ENCODE data around the gene G2E3. TPM values are rescaled to one million over a fixed set of nuclear protein-coding genes. Genes with fewer than 3 reads are reported as not detected.

G2E3 gene
- total RNA-seq (10 to 100 TPM; 29.1 to 29.5 TPM), polyA plus RNA-seq (ENCODE audit: insufficient read length in 2 of 2) (10 to 100 TPM; 19.4 to 23.5 TPM)
- long read RNA-seq, donor 1, full-length matches to known transcripts = 4 of 4 reads
- long read RNA-seq, donor 1, partial matches to known transcripts = 0 of 4 reads
- long read RNA-seq, donor 1, other reads (novel, unspliced or antisense) = 0 of 4 reads
- long read RNA-seq, donor 2 = 0 reads
- long read RNA-seq, donor 3 = 0 reads
- long read RNA-seq, donor 4, full-length matches to known transcripts = 1 of 1 reads
- long read RNA-seq, donor 4, partial matches to known transcripts = 0 of 1 reads
- long read RNA-seq, donor 4, other reads (novel, unspliced or antisense) = 0 of 1 reads

DNA sequence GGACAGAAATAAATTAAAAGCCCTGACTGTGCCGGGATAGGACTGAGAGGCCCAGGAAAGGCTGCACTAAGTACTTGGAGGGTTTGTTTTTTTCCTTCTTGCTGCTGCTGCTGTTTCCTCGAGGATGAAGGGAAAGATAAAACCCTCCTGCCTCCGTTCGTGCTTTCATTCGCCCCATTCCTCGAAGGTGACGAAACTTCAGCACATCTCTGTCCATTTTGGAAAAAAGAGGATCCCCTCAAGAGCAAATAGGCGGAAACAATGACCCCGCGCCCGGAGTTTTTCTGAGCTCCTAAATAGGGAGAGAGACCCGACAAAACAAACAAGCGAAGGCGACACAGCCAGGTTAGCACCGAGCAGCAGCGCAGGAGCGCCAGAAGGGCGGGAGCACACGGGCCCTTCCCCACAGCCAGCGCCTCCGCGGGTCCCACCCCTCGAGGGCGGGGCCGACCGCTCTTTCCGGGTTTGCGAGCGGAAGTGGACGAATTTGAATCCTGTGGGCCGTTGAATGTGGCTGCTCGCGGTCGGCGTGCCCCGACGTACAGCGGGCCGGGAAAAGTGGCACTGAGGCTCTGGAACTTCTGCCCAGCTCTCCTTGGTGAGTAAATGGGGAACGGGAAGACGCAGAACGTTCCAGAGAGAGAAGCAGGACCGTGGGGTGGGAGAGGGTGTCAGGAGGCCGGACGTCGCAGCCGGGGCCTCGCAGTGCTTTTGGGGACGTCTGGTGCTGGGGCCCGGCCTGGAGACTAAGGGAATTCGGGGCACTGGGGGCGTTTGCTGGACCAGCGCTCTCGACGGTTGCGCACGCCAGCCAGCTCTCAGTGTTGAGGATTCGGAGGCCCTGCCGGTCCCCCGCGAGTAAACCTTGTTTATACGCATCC, at the start of gene G2E3:
Gene G2E3, plus strand, starts transcription at position 484 of the 881 bp plus-strand sequence. CDS start 21,922 bp downstream, outside the sequence.
- peak within 1 kb of the TSS; percentile 97 for H3K4me3 ChIP-seq (ENCODE audit: low read depth, low read length)
- WGBS (ENCODE audit: insufficient coverage) = under 1% methylated on average over 60 of the region's 62 CpGs
- H3K36me3 ChIP-seq (ENCODE audit: control insufficient read depth, insufficient read depth, low read length) = peaks cover 3% of the 10 kb centered on the region
- DNase-seq (ENCODE audit: low read depth in 4 of 6, low spot score in 6 of 6) = peak; percentile 66 to 96 (median 81)
- no peaks in the 10 kb centered on the region for H3K4me1 ChIP-seq (ENCODE audit: control insufficient read depth, insufficient read depth, low read length)
- H3K27me3 ChIP-seq (ENCODE audit: control insufficient read depth, insufficient read depth, low read length) = no peaks in the 10 kb centered on the region
- H3K9me3 ChIP-seq (ENCODE audit: control insufficient read depth, insufficient read depth, low read length) = no peaks in the 10 kb centered on the region
- peak within 1 kb of the TSS; percentile 90 for H3K27ac ChIP-seq (ENCODE audit: low read depth, low read length)

GRCh38 chr14:30517737-30518136, 41.2 kb upstream of the G2E3 start:
- WGBS (ENCODE audit: insufficient coverage) = no CpG with 5 or more reads among the region's 2 CpGs
- no peak overlapping the region for H3K27ac ChIP-seq (ENCODE audit: low read depth, low read length)
- no peaks in the 10 kb centered on the region for H3K4me1 ChIP-seq (ENCODE audit: control insufficient read depth, insufficient read depth, low read length)
- no peaks in the 10 kb centered on the region for H3K9me3 ChIP-seq (ENCODE audit: control insufficient read depth, insufficient read depth, low read length)
- H3K4me3 ChIP-seq (ENCODE audit: low read depth, low read length) = no peak overlapping the region
- no peaks in the 10 kb centered on the region for H3K36me3 ChIP-seq (ENCODE audit: control insufficient read depth, insufficient read depth, low read length)
- DNase-seq (ENCODE audit: low read depth in 4 of 6, low spot score in 6 of 6) = no peak
- no peaks in the 10 kb centered on the region for H3K27me3 ChIP-seq (ENCODE audit: control insufficient read depth, insufficient read depth, low read length)

DNA sequence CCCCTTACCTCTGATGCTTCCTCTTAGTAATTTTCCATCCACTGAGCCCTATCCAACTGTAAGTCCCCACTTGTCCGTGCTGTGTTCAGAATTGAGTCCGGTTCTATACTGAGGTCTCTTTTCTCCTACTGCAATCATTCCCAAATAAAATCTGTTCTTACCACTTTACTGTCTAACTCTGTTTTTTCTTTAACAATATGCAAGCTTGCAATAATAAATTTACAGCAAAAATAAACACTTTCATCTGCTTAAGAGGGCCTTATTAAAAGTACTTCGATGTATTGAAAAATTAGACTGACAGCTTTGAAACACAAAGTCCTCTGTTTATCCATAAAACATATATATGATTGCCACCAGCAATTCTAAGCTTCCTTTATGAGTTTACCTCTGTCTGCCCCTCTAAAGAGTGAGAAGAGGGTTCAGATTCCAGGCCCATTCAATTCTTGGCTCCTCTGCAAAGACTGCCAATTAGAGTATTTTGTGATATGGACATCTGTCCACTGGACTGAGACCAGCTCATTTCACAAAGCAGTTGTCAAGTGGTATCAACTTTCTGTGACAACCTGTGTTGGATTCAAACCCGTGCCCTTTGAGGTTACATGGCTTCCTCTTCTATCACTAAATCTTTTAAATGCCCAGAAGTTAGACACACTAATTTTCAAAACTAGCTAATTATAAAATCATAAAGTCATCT, 39.9 kb upstream of the G2E3 start:
- H3K36me3 ChIP-seq (ENCODE audit: control insufficient read depth, insufficient read depth, low read length) = no peaks in the 10 kb centered on the region
- H3K4me1 ChIP-seq (ENCODE audit: control insufficient read depth, insufficient read depth, low read length) = no peaks in the 10 kb centered on the region
- no peaks in the 10 kb centered on the region for H3K9me3 ChIP-seq (ENCODE audit: control insufficient read depth, insufficient read depth, low read length)
- peak in 1 of 6 donors; percentile 56 for DNase-seq (ENCODE audit: low read depth in 4 of 6, low spot score in 6 of 6)
- no peak overlapping the region for H3K27ac ChIP-seq (ENCODE audit: low read depth, low read length)
- no peaks in the 10 kb centered on the region for H3K27me3 ChIP-seq (ENCODE audit: control insufficient read depth, insufficient read depth, low read length)
- H3K4me3 ChIP-seq (ENCODE audit: low read depth, low read length) = no peak overlapping the region
- WGBS (ENCODE audit: insufficient coverage) = 100% methylated on average over 2 of the region's 4 CpGs

DNA sequence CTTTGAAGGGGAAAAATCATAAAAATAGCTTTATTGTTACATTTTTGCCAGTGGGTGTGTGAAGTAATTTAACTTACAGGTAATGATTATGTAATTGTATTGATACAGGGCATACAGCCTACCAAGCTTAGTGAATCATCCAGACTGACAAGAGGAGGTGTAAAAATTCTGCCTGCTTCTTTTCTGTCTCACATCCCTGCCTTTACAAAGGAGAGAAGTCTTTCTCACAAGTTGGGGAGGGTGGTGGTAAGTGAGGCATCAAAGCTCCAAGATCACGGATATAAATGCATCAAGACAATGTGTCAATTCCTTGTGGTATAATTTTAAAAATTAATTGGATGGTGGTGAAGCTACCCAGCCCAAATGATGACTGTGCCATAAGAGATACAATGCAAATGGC, 39.0 kb upstream of the G2E3 start:
- WGBS (ENCODE audit: insufficient coverage) = no CpG with 5 or more reads among the region's 1 CpG
- no peaks in the 10 kb centered on the region for H3K36me3 ChIP-seq (ENCODE audit: control insufficient read depth, insufficient read depth, low read length)
- H3K9me3 ChIP-seq (ENCODE audit: control insufficient read depth, insufficient read depth, low read length) = no peaks in the 10 kb centered on the region
- no peaks in the 10 kb centered on the region for H3K4me1 ChIP-seq (ENCODE audit: control insufficient read depth, insufficient read depth, low read length)
- H3K27me3 ChIP-seq (ENCODE audit: control insufficient read depth, insufficient read depth, low read length) = no peaks in the 10 kb centered on the region
- no peak overlapping the region for H3K27ac ChIP-seq (ENCODE audit: low read depth, low read length)
- H3K4me3 ChIP-seq (ENCODE audit: low read depth, low read length) = no peak overlapping the region
- peak in 1 of 6 donors; percentile 50 for DNase-seq (ENCODE audit: low read depth in 4 of 6, low spot score in 6 of 6)

- Histone ChIP-seq H3K9me3 (ENCODE audit: control insufficient read depth, insufficient read depth, low read length) (no peaks in the 10 kb centered on the region), H3K27me3 (ENCODE audit: control insufficient read depth, insufficient read depth, low read length) (no peaks in the 10 kb centered on the region), H3K4me1 (ENCODE audit: control insufficient read depth, insufficient read depth, low read length) (no peaks in the 10 kb centered on the region), H3K36me3 (ENCODE audit: control insufficient read depth, insufficient read depth, low read length) (no peaks in the 10 kb centered on the region), H3K27ac (ENCODE audit: low read depth, low read length) (no peak overlapping the region), H3K4me3 (ENCODE audit: low read depth, low read length) (no peak overlapping the region)
- no CpG with 5 or more reads among the region's 2 CpGs for WGBS (ENCODE audit: insufficient coverage)
- DNase-seq (ENCODE audit: low read depth in 4 of 6, low spot score in 6 of 6) = peak in 1 of 6 donors; percentile 20
These were observed 38.4 kb upstream of the G2E3 start for GRCh38 chr14:30520536-30520935.

- Histone ChIP-seq H3K4me1 (ENCODE audit: control insufficient read depth, insufficient read depth, low read length) (no peaks in the 10 kb centered on the region), H3K4me3 (ENCODE audit: low read depth, low read length) (no peak overlapping the region), H3K27ac (ENCODE audit: low read depth, low read length) (no peak overlapping the region), H3K9me3 (ENCODE audit: control insufficient read depth, insufficient read depth, low read length) (no peaks in the 10 kb centered on the region), H3K36me3 (ENCODE audit: control insufficient read depth, insufficient read depth, low read length) (no peaks in the 10 kb centered on the region), H3K27me3 (ENCODE audit: control insufficient read depth, insufficient read depth, low read length) (no peaks in the 10 kb centered on the region)
- DNase-seq (ENCODE audit: low read depth in 4 of 6, low spot score in 6 of 6) = peak in 5 of 6 donors; percentile 26 to 88 (median 48)
- WGBS (ENCODE audit: insufficient coverage) = 60% methylated on average over 1 of the region's 9 CpGs
These were observed 36.8 kb upstream of the G2E3 start for GRCh38 chr14:30521899-30522736.

DNA sequence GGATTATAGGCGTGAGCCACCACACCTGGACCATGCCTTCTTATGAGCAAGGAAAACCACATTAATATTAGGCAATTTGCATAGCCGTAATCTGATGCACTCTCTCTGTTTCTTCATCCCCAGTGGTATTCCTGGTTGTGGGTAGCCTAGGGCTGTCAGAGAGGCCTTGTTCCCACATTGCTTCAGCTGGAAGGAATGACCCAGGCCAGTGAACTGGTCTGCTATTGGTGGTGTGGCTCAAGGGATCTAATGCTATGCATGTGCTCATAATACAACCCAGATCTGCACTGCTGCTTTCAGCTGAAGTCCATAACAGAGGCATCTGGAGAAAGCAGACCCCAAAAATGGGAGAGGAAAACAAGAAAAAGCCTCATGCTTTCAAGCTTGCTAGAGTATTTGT, 33.1 kb upstream of the G2E3 start:
- no peak overlapping the region for H3K4me3 ChIP-seq (ENCODE audit: low read depth, low read length)
- H3K27me3 ChIP-seq (ENCODE audit: control insufficient read depth, insufficient read depth, low read length) = no peaks in the 10 kb centered on the region
- H3K9me3 ChIP-seq (ENCODE audit: control insufficient read depth, insufficient read depth, low read length) = no peaks in the 10 kb centered on the region
- WGBS (ENCODE audit: insufficient coverage) = 100% methylated on average over 1 of the region's 2 CpGs
- no peaks in the 10 kb centered on the region for H3K36me3 ChIP-seq (ENCODE audit: control insufficient read depth, insufficient read depth, low read length)
- DNase-seq (ENCODE audit: low read depth in 4 of 6, low spot score in 6 of 6) = no peak
- no peaks in the 10 kb centered on the region for H3K4me1 ChIP-seq (ENCODE audit: control insufficient read depth, insufficient read depth, low read length)
- no peak overlapping the region for H3K27ac ChIP-seq (ENCODE audit: low read depth, low read length)

- no peak overlapping the region for H3K4me3 ChIP-seq (ENCODE audit: low read depth, low read length)
- H3K27me3 ChIP-seq (ENCODE audit: control insufficient read depth, insufficient read depth, low read length) = no peaks in the 10 kb centered on the region
- 100% methylated on average over 4 of the region's 7 CpGs for WGBS (ENCODE audit: insufficient coverage)
- no peaks in the 10 kb centered on the region for H3K9me3 ChIP-seq (ENCODE audit: control insufficient read depth, insufficient read depth, low read length)
- no peak overlapping the region for H3K27ac ChIP-seq (ENCODE audit: low read depth, low read length)
- H3K4me1 ChIP-seq (ENCODE audit: control insufficient read depth, insufficient read depth, low read length) = no peaks in the 10 kb centered on the region
- DNase-seq (ENCODE audit: low read depth in 4 of 6, low spot score in 6 of 6) = no peak
- H3K36me3 ChIP-seq (ENCODE audit: control insufficient read depth, insufficient read depth, low read length) = no peaks in the 10 kb centered on the region
These were observed 31.8 kb upstream of the G2E3 start for GRCh38 chr14:30527196-30527595.

GRCh38 chr14:30528119-30528518, 30.8 kb upstream of the G2E3 start:
- Histone ChIP-seq H3K27ac (ENCODE audit: low read depth, low read length) (no peak overlapping the region), H3K9me3 (ENCODE audit: control insufficient read depth, insufficient read depth, low read length) (no peaks in the 10 kb centered on the region), H3K36me3 (ENCODE audit: control insufficient read depth, insufficient read depth, low read length) (no peaks in the 10 kb centered on the region), H3K27me3 (ENCODE audit: control insufficient read depth, insufficient read depth, low read length) (no peaks in the 10 kb centered on the region), H3K4me3 (ENCODE audit: low read depth, low read length) (no peak overlapping the region), H3K4me1 (ENCODE audit: control insufficient read depth, insufficient read depth, low read length) (no peaks in the 10 kb centered on the region)
- 87% methylated on average over 3 of the region's 5 CpGs for WGBS (ENCODE audit: insufficient coverage)
- no peak for DNase-seq (ENCODE audit: low read depth in 4 of 6, low spot score in 6 of 6)
